PC-3 (cell line): Measurements from ENCODE around the gene LAD1.

Source experiments
- EZH2 ChIP-seq: fragments of 300-600 bp; sonication (generic); IDR thresholded peaks from one replicate; pipeline ENCODE4 v1.6.1; 2017; ENCODE audit warnings: antibody characterized with exemption, mild to moderate bottlenecking, low read length; ENCODE audit not compliant: unreplicated experiment
- EZH2phosphoT487 ChIP-seq: fragments of 300-600 bp; sonication (generic); IDR thresholded peaks from 2 replicates; pipeline ENCODE4 v1.6.1; 2018; ENCODE audit warnings: mild to moderate bottlenecking, antibody characterized with exemption, low read length, borderline replicate concordance
- TF ChIP-seq, protein P1 (sequence below): fragments of 300-600 bp; sonication (generic); conservative IDR thresholded peaks from 2 replicates; pipeline ENCODE4 v1.5.1; 2017; ENCODE audit warnings: antibody characterized with exemption, low read depth, mild to moderate bottlenecking, low read length

DNA sequence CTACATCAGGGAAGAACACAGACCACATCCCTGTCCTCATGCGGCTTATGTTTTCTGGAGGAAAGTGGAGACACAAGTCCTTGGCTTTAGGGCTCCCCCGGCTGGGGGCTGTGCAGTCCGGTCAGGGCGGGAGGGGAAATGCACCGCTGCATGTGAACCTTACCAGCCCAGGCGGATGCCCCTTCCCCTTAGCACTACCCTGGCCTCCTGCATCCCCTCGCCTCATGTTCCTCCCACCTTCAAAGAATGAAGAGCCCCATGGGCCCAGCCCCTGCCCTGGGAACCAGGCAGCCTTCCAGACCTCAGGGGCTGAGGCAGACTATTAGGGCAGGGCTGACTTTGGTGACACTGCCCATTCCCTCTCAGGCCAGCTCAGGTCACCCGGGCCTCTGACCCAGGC lies 67.1 kb downstream of the LAD1 start:
- TF ChIP-seq, protein P1, sequence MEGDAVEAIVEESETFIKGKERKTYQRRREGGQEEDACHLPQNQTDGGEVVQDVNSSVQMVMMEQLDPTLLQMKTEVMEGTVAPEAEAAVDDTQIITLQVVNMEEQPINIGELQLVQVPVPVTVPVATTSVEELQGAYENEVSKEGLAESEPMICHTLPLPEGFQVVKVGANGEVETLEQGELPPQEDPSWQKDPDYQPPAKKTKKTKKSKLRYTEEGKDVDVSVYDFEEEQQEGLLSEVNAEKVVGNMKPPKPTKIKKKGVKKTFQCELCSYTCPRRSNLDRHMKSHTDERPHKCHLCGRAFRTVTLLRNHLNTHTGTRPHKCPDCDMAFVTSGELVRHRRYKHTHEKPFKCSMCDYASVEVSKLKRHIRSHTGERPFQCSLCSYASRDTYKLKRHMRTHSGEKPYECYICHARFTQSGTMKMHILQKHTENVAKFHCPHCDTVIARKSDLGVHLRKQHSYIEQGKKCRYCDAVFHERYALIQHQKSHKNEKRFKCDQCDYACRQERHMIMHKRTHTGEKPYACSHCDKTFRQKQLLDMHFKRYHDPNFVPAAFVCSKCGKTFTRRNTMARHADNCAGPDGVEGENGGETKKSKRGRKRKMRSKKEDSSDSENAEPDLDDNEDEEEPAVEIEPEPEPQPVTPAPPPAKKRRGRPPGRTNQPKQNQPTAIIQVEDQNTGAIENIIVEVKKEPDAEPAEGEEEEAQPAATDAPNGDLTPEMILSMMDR = 0 out of 2 replicates have a peak, but pooled peaks have one; percentile 19
- TF ChIP-seq EZH2 (no peak), EZH2phosphoT487 (no peak)
